Body of pancreas (tissue), 4 donors: ENCODE data around the gene PDZD2.

Source experiments
- CTCF ChIP-seq, 7 experiments: fragments of 450-650 bp in 4 of 7; fragments of 200-600 bp in 3 of 7; sonication (generic) in 3 of 7; IDR thresholded peaks; one replicate each; pipeline ENCODE4 v1.5.1; 2016 to 2019; ENCODE audit warnings: antibody characterized with exemption in 7 of 7
- POLR2A ChIP-seq, 3 donors: fragments of 450-650 bp; IDR thresholded peaks; one replicate each; pipeline ENCODE4 v1.6.1; 2016; ENCODE audit warnings: antibody characterized with exemption in 3 of 3, mild to moderate bottlenecking in 2 of 3

GRCh38 chr5:31750215-31750614, 111.3 kb downstream of the PDZD2 start:
- TF ChIP-seq CTCF (IDR thresholded peaks at IDR 0.05) = no peak
- no peak for TF ChIP-seq POLR2A (IDR thresholded peaks at IDR 0.05)
